ENCODE results near the gene NUTM2F. TPM values are rescaled to one million over a fixed set of nuclear protein-coding genes. Genes with fewer than 3 reads are reported as not detected.
A peak's percentile ranks its signal among the peaks of the same experiment; 100 is the strongest.
"Not testable (repeated sequence)": the region's sequence is repeated elsewhere in the genome, so short reads cannot be mapped to it uniquely, and the experiment has no call there.

NUTM2F gene
- total and polyA plus RNA-seq, 9 of the 15 experiments (the other 6 are each of a cell fraction or from before 2014, with no cell fraction given): 0.04 TPM; not detected in 8

- in situ Hi-C loops (cut with MboI); H3K9me1 ChIP-seq (ENCODE audit: control insufficient read depth, insufficient read depth, low read length); H3K9ac ChIP-seq (ENCODE audit: insufficient read depth in 1 of 2, low read depth in 2 of 2, low read length in 2 of 2); FAIRE-seq; H3K4me1 ChIP-seq (replicated peaks in 1 of 2; ENCODE audit: control insufficient read depth in 2 of 2, insufficient read depth in 2 of 2, low read length in 2 of 2); POLR2A ChIA-PET; ATAC-seq; DNase-seq (ENCODE audit: extremely low read depth in 1 of 4, low spot score in 3 of 4); H3K36me3 ChIP-seq (ENCODE audit: control insufficient read depth, insufficient read depth, low read length); CTCF ChIA-PET (ENCODE audit: low intra/inter-chr PET ratio); H3K27me3 ChIP-seq (ENCODE audit: control insufficient read depth in 2 of 2, insufficient read depth in 2 of 2, low read length in 2 of 2); intact Hi-C loops (cut with micrococcal nuclease); H3K9me3 ChIP-seq (replicated peaks; ENCODE audit: control insufficient read depth, insufficient read depth, low read depth, low read length); H4K20me1 ChIP-seq (replicated peaks; ENCODE audit: control insufficient read depth, insufficient read depth, low read length): not testable (repeated sequence)
- BruUV-seq (replicated peaks): TSS peak; percentile 89
- Histone ChIP-seq H2AFZ (ENCODE audit: low read depth, low read length) (peak overlapping the region; percentile 86), H3K4me3 (peak overlapping the region; percentile 47), H3K4me2 (ENCODE audit: insufficient read depth, low read length) (peak overlapping the region; percentile 59), H3K27ac (ENCODE audit: extremely low read depth, low read depth, low read length) (0 out of 3 replicates have a peak overlapping the region, but pooled peaks have one; percentile 45), H3K79me2 (ENCODE audit: control insufficient read depth, insufficient read depth, low read length) (peaks cover 24% of the 10 kb centered on the region)
- 18% methylated on average over 5 of the region's 11 CpGs for WGBS (ENCODE audit: insufficient coverage, low coverage, missing lambda C conversion rate)
Measured at GRCh38 chr9:94373779-94374175, 45.3 kb upstream of the NUTM2F start.

- FAIRE-seq; BruUV-seq (replicated peaks); H2AFZ ChIP-seq (ENCODE audit: low read depth, low read length); H3K36me3 ChIP-seq (ENCODE audit: control insufficient read depth, insufficient read depth, low read length); H3K27ac ChIP-seq (ENCODE audit: extremely low read depth, low read depth, low read length); H3K9me3 ChIP-seq (replicated peaks; ENCODE audit: control insufficient read depth, insufficient read depth, low read depth, low read length); H3K79me2 ChIP-seq (ENCODE audit: control insufficient read depth, insufficient read depth, low read length); intact Hi-C loops (cut with micrococcal nuclease); in situ Hi-C loops (cut with MboI); ATAC-seq; POLR2A ChIA-PET; H3K9ac ChIP-seq (ENCODE audit: insufficient read depth in 1 of 2, low read depth in 2 of 2, low read length in 2 of 2); H3K27me3 ChIP-seq (ENCODE audit: control insufficient read depth in 2 of 2, insufficient read depth in 2 of 2, low read length in 2 of 2); H3K4me1 ChIP-seq (replicated peaks in 1 of 2; ENCODE audit: control insufficient read depth in 2 of 2, insufficient read depth in 2 of 2, low read length in 2 of 2); H4K20me1 ChIP-seq (replicated peaks; ENCODE audit: control insufficient read depth, insufficient read depth, low read length); H3K4me3 ChIP-seq; H3K4me2 ChIP-seq (ENCODE audit: insufficient read depth, low read length); DNase-seq (ENCODE audit: extremely low read depth in 1 of 4, low spot score in 3 of 4); CTCF ChIA-PET (ENCODE audit: low intra/inter-chr PET ratio); H3K9me1 ChIP-seq (ENCODE audit: control insufficient read depth, insufficient read depth, low read length): not testable (repeated sequence)
- 67% methylated on average over 3 of the region's 3 CpGs for WGBS (ENCODE audit: insufficient coverage, low coverage, missing lambda C conversion rate)
Measured at GRCh38 chr9:94370266-94370665, 41.8 kb upstream of the NUTM2F start.

GRCh38 chr9:94364093-94364614, 35.7 kb upstream of the NUTM2F start:
- H3K27me3 ChIP-seq (ENCODE audit: control insufficient read depth in 2 of 2, insufficient read depth in 2 of 2, low read length in 2 of 2); H3K9me1 ChIP-seq (ENCODE audit: control insufficient read depth, insufficient read depth, low read length); H3K4me3 ChIP-seq; H3K27ac ChIP-seq (ENCODE audit: extremely low read depth, low read depth, low read length); H3K9me3 ChIP-seq (replicated peaks; ENCODE audit: control insufficient read depth, insufficient read depth, low read depth, low read length); H4K20me1 ChIP-seq (replicated peaks; ENCODE audit: control insufficient read depth, insufficient read depth, low read length); ATAC-seq; intact Hi-C loops (cut with micrococcal nuclease); H3K4me1 ChIP-seq (replicated peaks in 1 of 2; ENCODE audit: control insufficient read depth in 2 of 2, insufficient read depth in 2 of 2, low read length in 2 of 2); H3K36me3 ChIP-seq (ENCODE audit: control insufficient read depth, insufficient read depth, low read length); H3K79me2 ChIP-seq (ENCODE audit: control insufficient read depth, insufficient read depth, low read length); H3K9ac ChIP-seq (ENCODE audit: insufficient read depth in 1 of 2, low read depth in 2 of 2, low read length in 2 of 2); H3K4me2 ChIP-seq (ENCODE audit: insufficient read depth, low read length); H2AFZ ChIP-seq (ENCODE audit: low read depth, low read length); FAIRE-seq; POLR2A ChIA-PET; in situ Hi-C loops (cut with MboI); DNase-seq (ENCODE audit: extremely low read depth in 1 of 4, low spot score in 3 of 4); CTCF ChIA-PET (ENCODE audit: low intra/inter-chr PET ratio); BruUV-seq (replicated peaks): not testable (repeated sequence)
- 100% methylated on average over 1 of the region's 2 CpGs for WGBS (ENCODE audit: insufficient coverage, low coverage, missing lambda C conversion rate)

- H3K4me1 ChIP-seq (replicated peaks in 1 of 2; ENCODE audit: control insufficient read depth in 2 of 2, insufficient read depth in 2 of 2, low read length in 2 of 2); in situ Hi-C loops (cut with MboI); H4K20me1 ChIP-seq (replicated peaks; ENCODE audit: control insufficient read depth, insufficient read depth, low read length); H3K4me3 ChIP-seq; BruUV-seq (replicated peaks); H3K9ac ChIP-seq (ENCODE audit: insufficient read depth in 1 of 2, low read depth in 2 of 2, low read length in 2 of 2); H3K9me3 ChIP-seq (replicated peaks; ENCODE audit: control insufficient read depth, insufficient read depth, low read depth, low read length); FAIRE-seq; H3K36me3 ChIP-seq (ENCODE audit: control insufficient read depth, insufficient read depth, low read length); H3K4me2 ChIP-seq (ENCODE audit: insufficient read depth, low read length); CTCF ChIA-PET (ENCODE audit: low intra/inter-chr PET ratio); H3K27ac ChIP-seq (ENCODE audit: extremely low read depth, low read depth, low read length); H3K9me1 ChIP-seq (ENCODE audit: control insufficient read depth, insufficient read depth, low read length); intact Hi-C loops (cut with micrococcal nuclease); H3K79me2 ChIP-seq (ENCODE audit: control insufficient read depth, insufficient read depth, low read length); H2AFZ ChIP-seq (ENCODE audit: low read depth, low read length); DNase-seq (ENCODE audit: extremely low read depth in 1 of 4, low spot score in 3 of 4); H3K27me3 ChIP-seq (ENCODE audit: control insufficient read depth in 2 of 2, insufficient read depth in 2 of 2, low read length in 2 of 2); POLR2A ChIA-PET; ATAC-seq: not testable (repeated sequence)
- WGBS (ENCODE audit: insufficient coverage, low coverage, missing lambda C conversion rate): no CpG with 5 or more reads among the region's 1 CpG
Measured at GRCh38 chr9:94357158-94357557, 28.7 kb upstream of the NUTM2F start.
